GM19351 (cell line): ENCODE results near the gene CHAT.
A peak's percentile ranks its signal among the peaks of the same experiment; 100 is the strongest.

Experiments
- ATAC-seq: cut with Tn5 transposase; IDR thresholded peaks from one replicate; pipeline ENCODE4 v1.9.1; 2021; ENCODE audit warnings: mild to moderate bottlenecking, moderate library complexity; ENCODE audit not compliant: unreplicated experiment

The CHAT gene

GRCh38 chr10:49613882-49614241 is at the start of gene CHAT:
Gene CHAT, plus strand, starts transcription at chr10:49614037. Its CDS starts 153 bp downstream, at chr10:49614190.
- no peak for ATAC-seq

GRCh38 chr10:49564461-49565009 is 49.3 kb upstream of the CHAT start:
- ATAC-seq = no peak

DNA sequence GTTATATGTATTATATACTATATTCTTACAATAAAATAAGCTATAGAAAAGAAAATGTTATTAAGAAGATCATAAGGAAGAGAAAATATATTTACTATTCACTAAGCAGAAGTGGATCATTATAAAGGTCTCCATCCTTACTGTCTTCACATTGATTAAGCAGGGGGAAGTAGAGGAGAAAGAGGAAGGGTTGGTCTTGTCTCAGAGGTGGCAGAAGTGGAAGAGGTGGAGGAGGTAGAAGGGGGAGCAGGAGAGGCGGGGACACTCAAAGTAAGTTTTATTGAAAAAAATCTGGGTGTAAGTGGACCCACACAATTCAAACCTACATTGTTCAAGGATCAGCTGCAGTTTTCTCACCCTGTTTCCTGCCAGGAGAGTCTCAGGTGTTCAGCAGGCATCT is 46.0 kb upstream of the CHAT start:
- peak; percentile 25 for ATAC-seq

- ATAC-seq = peak; percentile 82
These were observed 45.6 kb upstream of the CHAT start for GRCh38 chr10:49568235-49568634.

- ATAC-seq = no peak
These were observed 44.7 kb upstream of the CHAT start for GRCh38 chr10:49569031-49569631.

GRCh38 chr10:49571388-49571787 is 42.4 kb upstream of the CHAT start:
- ATAC-seq = no peak

- ATAC-seq = no peak
These were observed 41.2 kb upstream of the CHAT start for GRCh38 chr10:49572594-49573114.

GRCh38 chr10:49575489-49576072 is 38.3 kb upstream of the CHAT start:
- no peak for ATAC-seq

DNA sequence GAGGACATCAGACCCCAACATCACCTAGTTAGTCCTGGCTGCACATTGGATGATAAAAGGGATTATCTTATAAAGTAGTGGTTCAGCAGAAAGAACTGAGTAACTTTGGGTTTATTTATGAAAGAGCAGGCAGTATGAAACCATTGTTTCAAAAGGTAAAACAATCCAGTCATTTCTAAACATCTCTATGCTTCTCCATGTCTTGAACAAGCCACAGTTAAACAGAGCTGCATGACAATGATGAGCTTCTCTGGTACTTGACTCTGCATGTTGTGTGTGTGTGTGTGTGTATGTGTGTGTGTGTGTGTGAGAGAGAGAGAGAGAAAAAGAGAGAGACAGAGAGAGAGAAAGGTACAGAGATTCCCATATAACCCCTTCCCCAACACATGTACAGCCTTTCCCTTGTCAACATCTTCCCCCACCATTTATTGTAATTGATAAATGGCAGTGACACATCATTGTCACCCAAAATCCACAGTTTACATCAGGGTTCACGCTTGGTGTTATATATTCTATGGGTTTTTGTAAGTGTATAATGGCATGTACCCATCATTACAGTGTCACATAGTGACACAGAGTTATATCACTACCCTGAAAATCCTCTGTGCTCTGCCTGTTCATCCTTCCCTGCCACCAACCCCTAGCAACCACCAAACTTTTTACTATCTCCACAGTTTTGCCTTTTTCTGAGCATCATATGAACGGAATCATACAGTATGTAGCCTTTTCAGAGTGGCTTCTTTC is 36.5 kb upstream of the CHAT start:
- ATAC-seq = peak; percentile 78

- no peak for ATAC-seq
These were observed 35.4 kb upstream of the CHAT start for GRCh38 chr10:49578392-49578791.

- no peak for ATAC-seq
These were observed 34.2 kb upstream of the CHAT start for GRCh38 chr10:49579621-49580020.

DNA sequence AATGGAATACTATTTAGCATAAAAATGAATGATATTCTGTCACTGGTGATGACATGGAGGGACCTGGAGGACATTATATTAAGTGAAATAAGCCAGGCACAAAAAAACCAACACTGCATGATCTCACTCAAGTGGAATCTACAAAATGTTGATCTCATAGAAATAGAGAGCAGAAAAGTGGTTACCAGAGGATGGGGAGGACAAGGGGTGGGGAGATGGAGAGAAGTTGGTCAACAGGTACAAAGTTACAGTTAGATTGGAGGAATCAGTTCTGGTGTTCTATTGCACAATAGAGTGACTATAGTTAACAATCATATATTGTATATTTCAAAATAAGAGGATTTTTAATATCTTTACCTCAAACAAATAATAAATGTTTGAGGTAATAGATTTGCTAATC is 28.4 kb upstream of the CHAT start:
- ATAC-seq = no peak

GRCh38 chr10:49587981-49588380 is 25.9 kb upstream of the CHAT start:
- ATAC-seq = no peak

DNA sequence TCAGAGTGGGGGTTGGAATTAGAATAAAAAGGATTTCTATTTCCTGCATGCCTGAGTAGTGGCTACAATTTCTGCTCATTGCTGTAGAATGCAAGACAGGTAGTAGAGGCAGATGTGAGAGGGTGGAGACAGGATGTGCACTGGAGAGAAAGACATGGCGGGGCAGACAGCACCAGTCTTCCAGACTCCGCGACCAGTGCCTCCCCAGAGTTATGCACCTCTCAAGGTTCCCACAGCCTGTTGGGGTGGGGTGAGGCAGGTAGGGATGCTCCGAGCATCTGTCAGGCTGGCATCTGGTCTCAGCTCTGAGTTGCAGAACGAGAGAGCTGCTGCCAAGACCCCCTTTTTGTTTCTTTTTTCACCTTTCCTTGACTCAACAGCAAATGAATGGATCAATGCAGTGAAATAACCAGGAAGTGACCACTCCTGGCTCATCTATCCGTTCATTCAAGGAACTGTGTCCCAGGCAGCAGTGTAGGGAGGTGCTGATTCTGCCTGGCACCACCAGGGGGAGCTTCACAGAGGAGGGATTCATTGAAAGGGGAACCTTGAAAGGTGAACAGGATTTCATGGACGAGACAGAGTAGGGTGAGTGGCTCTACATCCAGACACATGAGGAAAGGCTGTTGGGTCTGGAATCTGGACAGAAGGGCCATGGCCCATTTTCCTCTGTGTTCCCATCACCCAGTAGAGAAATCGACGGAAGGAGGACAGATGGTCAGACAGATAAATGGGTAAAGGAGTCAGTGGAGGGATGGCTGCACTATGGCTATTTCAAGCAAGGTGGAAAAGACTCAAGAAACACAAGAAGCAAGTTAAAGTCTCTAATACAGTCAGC is 20.9 kb upstream of the CHAT start:
- ATAC-seq = peak; percentile 85

DNA sequence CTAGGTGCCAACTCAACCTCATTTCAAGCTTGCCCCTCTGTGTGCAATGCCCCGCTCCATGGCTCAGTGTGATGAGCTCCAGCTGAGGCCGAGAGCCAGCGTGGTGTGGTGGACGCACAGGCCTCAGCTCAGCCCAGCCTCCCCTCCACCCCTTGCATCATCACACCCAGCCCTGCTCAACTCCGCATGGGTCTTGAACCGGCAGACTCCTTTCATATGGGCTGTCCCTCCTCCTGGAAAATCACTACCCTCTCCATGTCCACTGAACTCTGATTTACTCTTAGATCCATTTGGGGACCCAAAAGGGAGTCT is 20.3 kb upstream of the CHAT start:
- ATAC-seq = no peak

GRCh38 chr10:49593998-49594397 is 19.8 kb upstream of the CHAT start:
- no peak for ATAC-seq

DNA sequence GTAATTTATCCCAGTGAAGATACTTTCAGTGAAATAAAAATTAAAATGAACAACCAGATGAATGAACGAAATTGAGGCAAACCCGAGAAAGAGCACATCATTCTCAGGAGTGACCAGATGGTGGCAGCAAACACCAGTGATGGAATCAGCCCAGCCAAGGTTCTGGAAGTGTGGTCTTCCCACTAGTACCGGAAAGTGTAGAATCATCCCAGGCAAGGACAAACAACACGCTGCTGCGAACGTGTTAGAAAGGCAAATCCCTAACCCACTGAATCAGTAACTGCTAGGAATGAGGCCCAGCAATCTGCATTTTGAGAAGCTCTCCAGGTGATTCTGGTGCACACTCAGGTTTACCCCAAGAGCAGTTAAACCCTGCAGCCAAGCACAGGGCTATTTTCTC is 19.2 kb upstream of the CHAT start:
- no peak for ATAC-seq

- ATAC-seq = no peak
These were observed 18.7 kb upstream of the CHAT start for GRCh38 chr10:49595003-49595712.

GRCh38 chr10:49595713-49596492 is 17.9 kb upstream of the CHAT start:
- ATAC-seq = no peak

- no peak for ATAC-seq
These were observed 17.4 kb upstream of the CHAT start for GRCh38 chr10:49596493-49596809.
